ENCODE results near the gene DUSP10.

DUSP10 gene

DNA sequence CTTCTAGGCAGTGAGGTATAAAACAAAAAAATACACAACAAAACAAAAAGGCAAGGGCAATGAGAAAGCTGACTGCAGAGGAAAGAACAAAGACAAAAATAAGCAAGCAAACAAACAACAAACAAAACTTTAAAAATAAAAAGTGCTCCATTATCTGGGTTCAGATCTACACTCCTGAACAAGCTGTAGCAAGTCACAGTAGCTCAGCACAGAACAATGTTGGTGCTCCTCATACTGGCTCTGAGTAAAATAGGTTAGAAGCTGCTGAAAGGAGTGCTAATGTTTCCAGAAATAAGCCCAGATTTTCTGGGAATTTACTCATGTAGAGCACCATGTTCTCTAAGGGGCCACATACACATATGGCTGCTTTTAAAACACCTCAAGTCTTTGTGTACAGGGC, 16.6 kb upstream of the DUSP10 start:
- no peak overlapping the region for H3K27ac ChIP-seq (replicated peaks)
- H3K27me3 ChIP-seq (ENCODE audit: insufficient read depth, poor library complexity, severe bottlenecking) = no peaks in the 10 kb centered on the region

DNA sequence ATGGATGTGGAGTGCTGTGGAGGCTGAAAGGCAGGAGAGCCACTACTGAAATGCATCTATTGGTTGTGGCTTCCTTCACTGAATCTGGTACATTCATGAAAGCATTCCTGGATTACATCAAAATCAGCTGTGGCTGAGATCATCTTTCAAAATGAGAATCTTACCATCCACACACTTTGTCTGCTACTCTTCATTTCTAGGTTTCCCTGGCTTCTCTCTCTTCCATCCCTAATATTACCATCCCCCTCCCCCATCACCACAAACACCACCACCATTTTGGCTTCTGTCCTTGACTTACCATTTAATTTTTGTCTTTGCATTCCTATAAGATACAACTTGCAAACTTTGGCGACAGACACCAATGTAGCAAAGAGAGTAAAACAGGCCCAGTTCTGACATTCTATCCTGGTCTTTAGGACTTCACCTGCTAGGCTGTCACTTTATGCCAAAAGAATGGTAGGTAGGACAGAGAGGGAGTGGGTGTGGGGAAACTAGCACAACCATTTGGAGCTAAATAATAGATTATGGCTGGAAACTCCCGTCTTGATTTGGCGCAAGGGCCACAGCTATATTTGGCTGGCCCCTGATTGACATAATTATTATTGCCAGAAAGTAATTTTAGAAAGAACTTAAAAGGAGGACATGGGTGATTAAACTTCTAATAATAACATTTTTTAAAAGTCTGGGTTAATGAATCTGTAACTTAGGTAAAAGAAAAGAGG, 15.1 kb upstream of the DUSP10 start:
- Histone ChIP-seq H3K27me3 (ENCODE audit: insufficient read depth, poor library complexity, severe bottlenecking) (no peaks in the 10 kb centered on the region), H3K4me3 (replicated peaks; ENCODE audit: insufficient read depth, low read length) (no peak overlapping the region), H3K27ac (replicated peaks) (no peak overlapping the region)
- TF ChIP-seq, protein P1, sequence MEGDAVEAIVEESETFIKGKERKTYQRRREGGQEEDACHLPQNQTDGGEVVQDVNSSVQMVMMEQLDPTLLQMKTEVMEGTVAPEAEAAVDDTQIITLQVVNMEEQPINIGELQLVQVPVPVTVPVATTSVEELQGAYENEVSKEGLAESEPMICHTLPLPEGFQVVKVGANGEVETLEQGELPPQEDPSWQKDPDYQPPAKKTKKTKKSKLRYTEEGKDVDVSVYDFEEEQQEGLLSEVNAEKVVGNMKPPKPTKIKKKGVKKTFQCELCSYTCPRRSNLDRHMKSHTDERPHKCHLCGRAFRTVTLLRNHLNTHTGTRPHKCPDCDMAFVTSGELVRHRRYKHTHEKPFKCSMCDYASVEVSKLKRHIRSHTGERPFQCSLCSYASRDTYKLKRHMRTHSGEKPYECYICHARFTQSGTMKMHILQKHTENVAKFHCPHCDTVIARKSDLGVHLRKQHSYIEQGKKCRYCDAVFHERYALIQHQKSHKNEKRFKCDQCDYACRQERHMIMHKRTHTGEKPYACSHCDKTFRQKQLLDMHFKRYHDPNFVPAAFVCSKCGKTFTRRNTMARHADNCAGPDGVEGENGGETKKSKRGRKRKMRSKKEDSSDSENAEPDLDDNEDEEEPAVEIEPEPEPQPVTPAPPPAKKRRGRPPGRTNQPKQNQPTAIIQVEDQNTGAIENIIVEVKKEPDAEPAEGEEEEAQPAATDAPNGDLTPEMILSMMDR (IDR thresholded peaks at IDR 0.05; ENCODE audit: insufficient read depth, low read length) = no peak
- TF ChIP-seq POLR2AphosphoS5 (IDR thresholded peaks at IDR 0.05; ENCODE audit: low read depth) = no peak
- no peak for TF ChIP-seq GABPA (IDR thresholded peaks at IDR 0.05; ENCODE audit: low read depth)
- TF ChIP-seq, protein P2, sequence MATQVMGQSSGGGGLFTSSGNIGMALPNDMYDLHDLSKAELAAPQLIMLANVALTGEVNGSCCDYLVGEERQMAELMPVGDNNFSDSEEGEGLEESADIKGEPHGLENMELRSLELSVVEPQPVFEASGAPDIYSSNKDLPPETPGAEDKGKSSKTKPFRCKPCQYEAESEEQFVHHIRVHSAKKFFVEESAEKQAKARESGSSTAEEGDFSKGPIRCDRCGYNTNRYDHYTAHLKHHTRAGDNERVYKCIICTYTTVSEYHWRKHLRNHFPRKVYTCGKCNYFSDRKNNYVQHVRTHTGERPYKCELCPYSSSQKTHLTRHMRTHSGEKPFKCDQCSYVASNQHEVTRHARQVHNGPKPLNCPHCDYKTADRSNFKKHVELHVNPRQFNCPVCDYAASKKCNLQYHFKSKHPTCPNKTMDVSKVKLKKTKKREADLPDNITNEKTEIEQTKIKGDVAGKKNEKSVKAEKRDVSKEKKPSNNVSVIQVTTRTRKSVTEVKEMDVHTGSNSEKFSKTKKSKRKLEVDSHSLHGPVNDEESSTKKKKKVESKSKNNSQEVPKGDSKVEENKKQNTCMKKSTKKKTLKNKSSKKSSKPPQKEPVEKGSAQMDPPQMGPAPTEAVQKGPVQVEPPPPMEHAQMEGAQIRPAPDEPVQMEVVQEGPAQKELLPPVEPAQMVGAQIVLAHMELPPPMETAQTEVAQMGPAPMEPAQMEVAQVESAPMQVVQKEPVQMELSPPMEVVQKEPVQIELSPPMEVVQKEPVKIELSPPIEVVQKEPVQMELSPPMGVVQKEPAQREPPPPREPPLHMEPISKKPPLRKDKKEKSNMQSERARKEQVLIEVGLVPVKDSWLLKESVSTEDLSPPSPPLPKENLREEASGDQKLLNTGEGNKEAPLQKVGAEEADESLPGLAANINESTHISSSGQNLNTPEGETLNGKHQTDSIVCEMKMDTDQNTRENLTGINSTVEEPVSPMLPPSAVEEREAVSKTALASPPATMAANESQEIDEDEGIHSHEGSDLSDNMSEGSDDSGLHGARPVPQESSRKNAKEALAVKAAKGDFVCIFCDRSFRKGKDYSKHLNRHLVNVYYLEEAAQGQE (IDR thresholded peaks at IDR 0.05; ENCODE audit: insufficient replicate concordance, low read depth) = no peak
- no peak for TF ChIP-seq SPI1 (IDR thresholded peaks at IDR 0.05; ENCODE audit: borderline replicate concordance, low read depth)
- DNase-seq (ENCODE audit: low read depth in 1 of 2, low spot score in 1 of 2) = no peak

More for the DNA sequence above, 16.6 kb upstream of the DUSP10 start:
- TF ChIP-seq SPI1 (IDR thresholded peaks at IDR 0.05; ENCODE audit: borderline replicate concordance, low read depth) (no peak), GABPA (IDR thresholded peaks at IDR 0.05; ENCODE audit: low read depth) (no peak), POLR2AphosphoS5 (IDR thresholded peaks at IDR 0.05; ENCODE audit: low read depth) (no peak)
- TF ChIP-seq, protein P2 (IDR thresholded peaks at IDR 0.05; ENCODE audit: insufficient replicate concordance, low read depth) = no peak
- TF ChIP-seq, protein P1 (IDR thresholded peaks at IDR 0.05; ENCODE audit: insufficient read depth, low read length) = no peak
- DNase-seq (ENCODE audit: low read depth in 1 of 2, low spot score in 1 of 2) = no peak
- no peak overlapping the region for H3K4me3 ChIP-seq (replicated peaks; ENCODE audit: insufficient read depth, low read length)

DNA sequence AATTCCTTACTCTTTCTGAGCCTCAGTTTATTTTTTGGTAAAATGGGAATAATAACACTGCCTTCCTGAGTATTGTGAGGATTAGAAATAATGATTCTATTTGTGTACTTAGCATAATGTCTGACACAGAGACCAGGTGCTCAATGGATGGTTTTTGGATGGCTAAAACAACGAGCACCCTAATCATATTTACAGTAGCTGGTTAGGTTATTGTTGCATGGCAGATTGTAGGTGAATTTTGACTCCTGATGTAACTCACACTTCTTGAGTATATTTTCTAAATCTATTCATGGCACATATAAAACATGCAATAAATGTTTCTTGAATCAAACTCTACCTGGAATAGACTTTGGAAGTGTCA, 11.9 kb upstream of the DUSP10 start:
- no peak for DNase-seq (ENCODE audit: low read depth in 1 of 2, low spot score in 1 of 2)
- H3K4me3 ChIP-seq (replicated peaks; ENCODE audit: insufficient read depth, low read length) = no peak overlapping the region
- TF ChIP-seq POLR2AphosphoS5 (IDR thresholded peaks at IDR 0.05; ENCODE audit: low read depth) = no peak
- TF ChIP-seq GABPA (IDR thresholded peaks at IDR 0.05; ENCODE audit: low read depth) = no peak
- TF ChIP-seq, protein P2 (IDR thresholded peaks at IDR 0.05; ENCODE audit: insufficient replicate concordance, low read depth) = no peak
- TF ChIP-seq, protein P1 (IDR thresholded peaks at IDR 0.05; ENCODE audit: insufficient read depth, low read length) = no peak
- TF ChIP-seq SPI1 (IDR thresholded peaks at IDR 0.05; ENCODE audit: borderline replicate concordance, low read depth) = no peak

More for the DNA sequence above, 11.9 kb upstream of the DUSP10 start:
- H3K27me3 ChIP-seq (ENCODE audit: insufficient read depth, poor library complexity, severe bottlenecking) = no peaks in the 10 kb centered on the region
- no peak overlapping the region for H3K27ac ChIP-seq (replicated peaks)

Measured in HL-60 (cell line).